Stimulated activated CD8-positive, alpha-beta memory T cell treated with anti-CD3 and anti-CD28 coated beads, Interleukin-15, amount 100 ng/mL, for 4 hours (primary cell): ENCODE results near the gene ERCC6.

Source experiments
- DNase-seq, 2 donors: peaks; one replicate each; pipeline ENCODE4 v3.0.0-alpha.2; 2020; ENCODE audit warnings: low read depth in 2 of 2

Gene ERCC6

GRCh38 chr10:49549640-49550346, 10.9 kb upstream of the ERCC6 start:
- DNase-seq = no peak

GRCh38 chr10:49543604-49544003, 4.7 kb upstream of the ERCC6 start:
- DNase-seq = no peak

- DNase-seq = no peak
Observed at GRCh38 chr10:49542353-49542752, 3.4 kb upstream of the ERCC6 start.

GRCh38 chr10:49541762-49542161, 2.8 kb upstream of the ERCC6 start:
- no peak for DNase-seq

GRCh38 chr10:49540056-49540797, 1.3 kb upstream of the ERCC6 start:
- DNase-seq = no peak

GRCh38 chr10:49539320-49539885, 482 bp upstream of the ERCC6 start:
- DNase-seq = peak in 1 of 2 donors; percentile 2

GRCh38 chr10:49534670-49535381, 4.1 kb downstream of the ERCC6 start:
- no peak for DNase-seq

- DNase-seq = no peak
Observed at GRCh38 chr10:49532461-49532860, 6.5 kb downstream of the ERCC6 start.

GRCh38 chr10:49528977-49529506, 9.9 kb downstream of the ERCC6 start:
- no peak for DNase-seq

- DNase-seq = no peak
Observed at GRCh38 chr10:49527850-49528249, 11.1 kb downstream of the ERCC6 start.

- DNase-seq = no peak
Observed at GRCh38 chr10:49527061-49527460, 11.9 kb downstream of the ERCC6 start.

- DNase-seq = no peak
Observed at GRCh38 chr10:49526619-49527018, 12.3 kb downstream of the ERCC6 start.

- no peak for DNase-seq
Observed at GRCh38 chr10:49524496-49524895, 14.4 kb downstream of the ERCC6 start.

GRCh38 chr10:49523301-49523700, 15.6 kb downstream of the ERCC6 start:
- no peak for DNase-seq

GRCh38 chr10:49521062-49521461, 17.9 kb downstream of the ERCC6 start:
- DNase-seq = no peak

- no peak for DNase-seq
Observed at GRCh38 chr10:49520122-49520775, 18.7 kb downstream of the ERCC6 start.

- no peak for DNase-seq
Observed at GRCh38 chr10:49519717-49520116, 19.2 kb downstream of the ERCC6 start.

- no peak for DNase-seq
Observed at GRCh38 chr10:49518982-49519578, 19.8 kb downstream of the ERCC6 start.

- DNase-seq = no peak
Observed at GRCh38 chr10:49518566-49518965, 20.4 kb downstream of the ERCC6 start.

GRCh38 chr10:49516216-49516970, 22.5 kb downstream of the ERCC6 start:
- DNase-seq = no peak
